HK-2 (cell line): ENCODE measurements around the gene NAA38.

Source experiments
- DNase-seq: peaks from one replicate; pipeline ENCODE4 v3.0.0-alpha.2; 2018; ENCODE audit not compliant: unreplicated experiment

Gene NAA38, protein sequence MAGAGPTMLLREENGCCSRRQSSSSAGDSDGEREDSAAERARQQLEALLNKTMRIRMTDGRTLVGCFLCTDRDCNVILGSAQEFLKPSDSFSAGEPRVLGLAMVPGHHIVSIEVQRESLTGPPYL

DNA sequence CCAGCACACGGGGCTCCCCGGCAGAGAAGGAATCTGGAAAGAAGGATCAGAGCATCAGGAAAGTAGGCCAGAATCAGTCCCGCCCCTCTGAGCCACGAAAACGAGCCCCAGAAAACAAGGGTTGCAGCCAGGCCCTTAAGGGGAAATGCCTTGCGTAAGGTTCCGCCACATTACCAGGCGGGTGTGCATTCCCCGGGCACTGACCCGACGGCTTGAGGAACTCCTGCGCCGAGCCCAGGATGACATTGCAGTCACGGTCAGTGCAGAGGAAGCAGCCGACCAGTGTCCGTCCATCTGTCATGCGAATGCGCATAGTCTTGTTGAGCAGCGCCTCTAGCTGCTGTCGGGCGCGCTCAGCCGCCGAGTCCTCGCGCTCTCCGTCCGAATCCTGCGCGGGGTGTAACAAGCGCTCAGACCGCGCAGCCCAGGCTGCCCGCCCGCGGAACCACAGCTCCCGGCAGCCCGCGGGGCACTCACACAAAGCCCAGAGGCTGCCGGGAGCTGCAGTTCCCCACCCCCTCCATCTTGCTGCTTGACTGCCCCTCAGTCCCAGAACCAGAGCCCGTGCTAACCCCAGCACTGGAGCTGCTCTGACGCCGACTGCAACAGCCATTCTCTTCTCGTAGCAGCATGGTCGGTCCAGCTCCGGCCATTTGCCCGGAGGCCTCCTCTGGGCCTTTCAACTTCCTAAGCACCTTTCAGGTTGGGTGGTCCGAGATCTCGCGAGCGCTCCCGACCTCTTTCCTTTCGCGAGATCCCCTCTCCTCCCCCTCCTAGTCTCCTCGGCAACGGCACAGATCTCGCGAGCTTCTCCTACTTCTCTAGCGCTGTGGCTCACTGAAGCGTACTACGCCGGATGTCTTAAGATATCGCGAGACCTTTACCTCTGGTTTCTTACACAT is at the start of gene NAA38:
TSS of gene NAA38 (minus strand) at position 749 of the 902 bp plus-strand sequence. CDS start at position 653, 96 bp downstream.
- DNase-seq, result peak; percentile 96

DNA sequence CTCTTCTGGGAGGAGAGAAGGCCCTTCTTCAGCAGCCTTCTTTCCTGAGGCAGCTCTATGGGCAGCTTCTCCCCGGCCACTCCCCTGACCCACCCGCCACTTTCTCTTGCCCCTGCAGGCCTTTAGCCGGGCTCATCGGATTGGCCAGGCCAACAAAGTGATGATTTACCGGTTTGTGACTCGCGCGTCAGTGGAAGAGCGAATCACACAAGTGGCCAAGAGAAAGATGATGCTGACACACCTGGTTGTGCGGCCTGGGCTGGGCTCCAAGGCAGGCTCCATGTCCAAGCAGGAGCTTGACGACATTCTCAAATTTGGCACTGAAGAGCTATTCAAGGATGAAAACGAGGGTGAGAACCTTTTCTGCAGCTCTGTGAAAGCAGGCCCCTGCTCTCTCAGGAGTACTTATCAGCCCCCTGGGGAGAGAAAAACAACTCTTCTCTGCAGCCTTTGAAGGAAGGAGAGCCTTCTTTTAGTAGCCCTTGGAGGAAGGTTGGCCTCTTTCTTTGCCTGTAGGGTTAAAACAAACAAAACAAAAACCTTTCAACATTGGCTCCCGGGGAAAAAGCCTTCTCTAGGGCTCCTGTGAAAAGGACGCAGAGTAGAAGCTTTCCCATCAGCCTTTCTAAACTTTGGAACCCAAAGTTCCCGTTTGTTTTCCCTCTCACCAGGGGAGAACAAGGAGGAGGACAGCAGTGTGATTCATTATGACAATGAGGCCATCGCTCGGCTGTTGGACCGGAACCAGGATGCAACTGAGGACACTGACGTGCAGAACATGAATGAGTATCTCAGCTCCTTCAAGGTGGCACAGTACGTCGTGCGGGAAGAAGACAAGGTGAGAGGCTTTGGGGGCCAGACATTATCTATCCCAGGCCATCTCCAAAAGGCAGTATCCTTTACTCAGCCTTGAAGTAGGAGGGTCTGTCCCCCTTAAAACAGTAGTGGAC is 46.1 kb upstream of the NAA38 start:
- DNase-seq, result no peak

DNA sequence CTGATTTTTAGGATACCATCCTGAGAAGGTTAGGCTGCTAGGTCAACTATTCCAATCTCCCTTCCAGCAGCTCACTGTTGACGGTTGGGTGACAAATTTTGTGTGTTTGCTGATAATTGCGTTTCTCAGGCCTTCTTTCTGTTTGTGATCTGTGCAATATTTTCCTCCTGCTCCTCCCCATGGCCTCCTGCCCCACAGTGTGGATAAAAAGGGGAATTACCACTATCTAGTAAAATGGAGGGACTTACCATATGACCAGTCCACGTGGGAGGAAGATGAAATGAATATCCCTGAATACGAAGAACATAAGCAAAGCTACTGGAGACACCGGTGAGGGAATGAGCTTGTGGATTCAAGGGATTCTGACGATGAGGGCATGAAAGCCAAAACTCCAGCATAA is 40.4 kb upstream of the NAA38 start:
- no peak for DNase-seq

DNA sequence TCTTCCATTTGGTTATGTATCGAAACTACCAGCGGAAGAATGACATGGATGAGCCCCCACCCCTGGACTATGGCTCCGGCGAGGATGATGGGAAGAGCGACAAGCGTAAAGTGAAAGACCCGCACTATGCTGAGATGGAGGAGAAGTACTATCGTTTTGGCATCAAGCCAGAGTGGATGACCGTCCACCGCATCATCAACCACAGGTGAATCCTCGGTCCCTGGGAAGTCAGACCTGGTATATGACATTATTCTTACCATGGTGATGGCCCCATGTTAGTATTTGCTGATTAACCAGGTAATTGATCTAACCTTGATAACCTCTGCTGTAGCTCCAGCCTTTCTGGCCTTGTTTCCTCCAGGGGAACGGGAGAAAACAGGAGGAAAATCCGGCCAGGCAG is 39.7 kb upstream of the NAA38 start:
- no peak for DNase-seq

DNA sequence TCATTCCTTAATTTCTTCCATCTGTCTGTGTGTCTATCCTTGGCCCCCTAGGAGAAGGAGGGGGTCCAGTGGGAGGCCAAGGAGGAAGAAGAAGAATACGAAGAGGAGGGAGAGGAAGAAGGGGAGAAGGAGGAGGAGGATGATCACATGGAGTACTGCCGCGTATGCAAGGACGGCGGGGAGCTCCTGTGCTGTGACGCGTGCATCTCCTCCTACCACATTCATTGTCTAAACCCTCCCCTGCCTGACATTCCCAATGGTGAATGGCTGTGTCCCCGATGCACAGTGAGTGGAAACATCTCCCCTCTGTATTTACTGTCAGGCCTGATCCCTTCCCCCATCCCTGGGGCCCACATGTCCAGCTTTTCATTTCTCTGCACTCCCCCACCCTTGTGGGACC is 37.5 kb upstream of the NAA38 start:
- DNase-seq, result no peak

DNA sequence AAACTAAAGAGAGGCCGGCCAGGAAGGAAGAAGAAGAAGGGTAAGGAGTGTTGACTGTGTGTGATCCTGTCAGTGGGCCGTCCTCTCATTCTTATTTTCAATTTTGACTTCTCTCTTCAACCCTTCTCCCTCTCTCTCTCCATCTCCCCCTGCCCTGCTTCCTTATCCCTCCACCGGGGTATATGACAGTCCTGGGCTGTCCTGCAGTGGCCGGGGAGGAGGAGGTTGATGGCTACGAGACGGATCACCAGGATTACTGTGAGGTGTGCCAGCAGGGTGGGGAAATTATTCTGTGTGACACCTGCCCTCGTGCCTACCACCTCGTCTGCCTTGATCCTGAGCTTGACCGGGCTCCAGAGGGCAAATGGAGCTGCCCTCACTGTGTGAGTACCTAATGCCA is 36.9 kb upstream of the NAA38 start:
- DNase-seq, result no peak

DNA sequence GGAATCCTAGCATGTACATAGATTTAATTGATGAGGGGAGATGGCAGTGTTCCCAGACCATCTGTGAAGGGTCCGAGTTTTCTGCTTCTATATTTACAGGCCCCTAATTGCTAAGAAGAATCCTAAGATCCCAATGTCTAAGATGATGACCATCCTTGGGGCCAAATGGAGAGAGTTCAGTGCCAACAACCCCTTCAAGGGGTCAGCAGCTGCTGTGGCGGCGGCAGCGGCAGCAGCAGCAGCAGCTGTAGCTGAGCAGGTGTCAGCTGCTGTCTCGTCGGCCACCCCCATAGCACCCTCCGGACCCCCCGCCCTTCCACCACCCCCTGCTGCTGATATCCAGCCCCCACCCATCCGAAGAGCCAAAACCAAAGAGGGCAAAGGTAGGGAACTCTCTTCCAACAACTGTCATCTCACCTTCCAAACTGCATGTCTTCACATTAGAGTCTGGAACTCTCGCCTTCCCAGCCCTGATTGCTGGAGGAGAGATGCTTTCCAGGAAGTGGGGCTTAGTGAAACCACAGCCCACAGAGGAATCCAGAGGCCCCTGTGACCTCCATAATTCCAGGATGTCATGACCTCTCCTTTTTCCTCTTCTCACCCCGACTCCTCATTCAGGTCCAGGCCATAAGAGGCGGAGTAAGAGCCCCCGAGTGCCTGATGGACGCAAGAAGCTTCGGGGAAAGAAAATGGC is 36.0 kb upstream of the NAA38 start:
- no peak for DNase-seq

DNA sequence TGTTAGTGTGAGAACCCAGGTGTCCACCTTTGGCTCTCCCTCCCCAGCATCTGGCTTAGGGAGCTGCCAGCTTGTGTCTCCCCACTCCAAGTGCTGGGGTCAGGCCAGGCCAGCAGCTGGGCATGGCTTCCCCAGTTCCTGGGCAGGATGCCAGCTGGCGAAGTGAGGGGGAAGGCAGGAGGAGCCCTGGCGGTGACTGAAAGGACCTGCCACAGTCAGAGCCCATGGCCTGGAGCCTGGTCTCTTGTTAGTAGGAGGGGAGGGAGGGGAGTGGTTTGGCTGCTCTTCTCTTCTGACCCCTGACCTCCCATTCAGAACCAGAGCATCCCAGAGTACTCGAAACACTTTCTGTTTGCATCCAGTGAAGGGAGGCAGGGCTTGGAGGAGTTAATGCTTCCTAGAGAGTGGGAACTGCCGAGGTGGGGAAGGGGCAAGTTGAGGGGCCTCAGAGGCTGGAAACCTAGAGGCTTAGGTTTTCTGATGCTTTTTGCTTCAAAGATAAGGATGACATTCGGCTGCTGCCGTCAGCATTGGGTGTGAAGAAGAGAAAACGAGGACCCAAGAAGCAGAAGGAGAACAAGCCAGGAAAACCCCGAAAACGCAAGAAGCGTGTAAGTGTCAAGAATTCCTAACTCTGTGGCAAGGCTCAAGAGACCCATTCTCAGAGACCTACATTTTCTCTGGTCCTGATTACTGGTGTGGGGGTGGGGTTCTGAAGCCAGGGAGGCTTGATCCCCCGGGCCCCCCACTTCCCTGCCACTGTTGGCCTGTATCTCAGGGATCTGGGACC is 32.0 kb upstream of the NAA38 start:
- peak; percentile 89 for DNase-seq

DNA sequence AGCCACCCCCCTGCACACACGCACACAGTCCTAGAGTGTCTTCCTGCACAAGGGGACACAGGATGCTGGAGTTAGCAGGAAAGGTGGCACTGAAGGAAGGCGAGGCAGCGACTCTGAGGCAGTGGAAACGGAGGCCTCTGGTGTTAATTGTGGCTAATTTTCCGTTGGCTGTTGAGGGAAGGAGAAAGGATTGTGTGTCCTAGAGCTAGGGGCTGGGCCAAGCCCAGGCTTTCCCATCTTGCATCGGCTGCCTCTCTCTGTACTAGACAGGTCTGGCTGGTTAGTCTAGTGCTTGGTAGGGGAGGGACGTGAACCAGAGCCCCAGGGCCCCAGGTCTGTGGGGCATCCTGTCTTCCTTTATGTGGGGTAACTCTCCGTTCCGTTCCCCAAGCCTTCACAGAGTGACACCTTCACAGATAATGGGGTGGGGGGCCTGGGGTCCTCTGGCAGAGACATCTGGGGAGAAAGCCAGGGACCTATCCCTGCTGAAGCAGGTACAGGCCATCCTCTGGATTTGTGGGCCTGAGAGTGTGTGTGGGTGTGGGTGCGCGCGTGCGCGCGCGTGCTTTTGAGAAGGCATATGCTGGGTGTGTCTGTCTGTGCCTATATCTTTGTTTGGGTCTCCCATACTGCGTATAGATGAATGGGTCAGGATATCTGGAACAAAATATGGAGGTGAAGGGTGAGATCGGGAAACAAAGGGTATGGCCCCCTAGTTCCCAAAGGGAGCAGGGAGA is 31.0 kb upstream of the NAA38 start, which contains the start of gene CHD3:
TSS of gene CHD3 (plus strand) at position 606 of the 737 bp plus-strand sequence. CDS start 212 bp downstream, outside the sequence.
- no peak for DNase-seq

DNA sequence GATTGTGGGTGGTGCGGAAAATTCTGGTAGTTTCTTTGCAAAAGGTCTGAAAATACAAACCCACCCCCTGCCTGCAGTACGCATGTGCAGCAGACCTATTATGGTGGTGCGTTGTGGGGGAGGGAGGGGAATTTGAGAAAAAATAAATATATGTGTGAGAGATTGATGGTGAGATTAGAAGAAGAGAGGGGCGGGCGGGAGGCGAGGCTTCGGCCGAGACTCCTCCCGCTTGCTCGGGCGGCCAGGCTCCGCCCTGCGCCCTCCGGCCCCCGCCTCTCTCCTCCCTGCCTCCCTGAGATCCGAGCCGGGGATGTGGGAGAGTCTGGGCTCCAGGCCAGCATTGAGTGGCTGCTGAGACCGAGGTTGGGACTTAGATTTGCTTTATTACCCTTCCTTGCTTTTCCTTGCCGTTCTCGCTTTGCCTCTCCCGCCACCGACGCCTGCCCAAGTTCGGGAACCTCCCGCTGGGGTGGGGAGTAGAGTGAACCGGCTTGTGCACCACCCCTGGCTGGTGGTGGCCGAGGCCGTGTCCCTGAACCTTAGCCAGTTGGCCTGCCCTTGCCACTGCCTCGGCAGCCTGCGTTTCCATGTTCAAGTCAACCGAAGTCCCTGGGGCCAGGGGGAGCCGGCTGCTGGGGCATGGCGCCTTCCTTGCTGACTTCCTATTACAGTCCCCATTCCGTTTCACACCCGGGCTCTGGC is 30.3 kb upstream of the NAA38 start:
- DNase-seq, result peak; percentile 89

DNA sequence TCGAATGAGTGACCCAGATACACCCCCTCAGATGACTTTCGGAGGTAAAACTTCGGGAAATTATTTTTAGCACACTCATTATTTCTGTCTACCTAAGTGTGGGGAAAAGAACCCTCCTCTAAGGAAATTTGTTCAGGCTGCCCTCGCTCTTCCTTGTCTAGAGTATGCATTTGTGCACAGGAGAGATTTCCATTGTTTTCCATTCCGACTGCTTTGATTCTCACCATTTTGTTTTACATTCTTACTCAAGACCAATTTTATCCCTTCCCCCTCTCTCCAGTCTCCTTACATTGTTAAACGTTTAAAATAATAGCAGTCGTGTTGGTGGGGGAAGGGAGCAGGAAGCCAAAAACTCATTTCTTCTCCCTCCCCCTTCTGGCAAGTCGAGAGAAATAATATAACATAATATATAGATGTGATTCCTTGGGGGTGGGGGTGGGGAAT is 29.7 kb upstream of the NAA38 start:
- DNase-seq, result no peak

DNA sequence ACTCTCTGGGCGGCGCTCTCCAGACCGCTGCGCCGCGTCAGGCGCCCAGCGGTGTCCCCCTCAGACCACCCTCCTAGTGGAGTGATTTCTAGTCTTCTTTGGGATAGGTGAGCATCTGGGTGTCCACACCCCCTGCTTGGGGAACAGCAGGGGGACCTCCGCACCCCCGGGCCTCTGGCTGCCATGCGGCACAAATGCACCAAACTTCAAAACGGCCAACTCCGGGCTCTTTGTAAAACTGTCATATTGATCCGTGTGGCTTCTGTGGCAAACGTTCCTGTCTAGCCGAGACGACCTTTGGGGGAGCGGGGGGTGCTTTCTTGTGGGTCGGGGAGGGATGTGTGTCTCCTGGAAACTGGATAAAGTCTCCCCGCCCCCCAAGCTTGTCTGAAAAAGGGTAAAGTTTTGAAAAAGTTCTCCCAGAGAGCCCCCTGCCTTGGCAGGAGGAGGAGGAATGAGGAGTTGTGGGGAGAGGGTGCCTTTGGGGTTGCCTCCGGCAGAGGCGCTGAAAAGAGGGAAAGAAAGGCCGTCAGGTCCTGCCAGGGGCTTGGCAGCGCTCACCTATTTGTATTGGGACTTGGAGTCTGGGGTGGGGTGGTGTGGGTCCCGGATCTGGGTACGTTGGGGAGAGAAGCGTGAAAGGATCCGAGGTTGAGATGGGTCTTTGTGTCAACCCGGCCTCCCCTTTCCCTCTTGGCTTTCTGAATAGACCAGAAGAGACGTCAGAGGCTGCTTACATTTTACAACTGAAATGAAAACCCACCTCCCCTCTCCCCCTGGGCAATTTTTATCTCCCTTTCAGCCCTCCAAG is 29.1 kb upstream of the NAA38 start:
- peak; percentile 35 for DNase-seq

DNA sequence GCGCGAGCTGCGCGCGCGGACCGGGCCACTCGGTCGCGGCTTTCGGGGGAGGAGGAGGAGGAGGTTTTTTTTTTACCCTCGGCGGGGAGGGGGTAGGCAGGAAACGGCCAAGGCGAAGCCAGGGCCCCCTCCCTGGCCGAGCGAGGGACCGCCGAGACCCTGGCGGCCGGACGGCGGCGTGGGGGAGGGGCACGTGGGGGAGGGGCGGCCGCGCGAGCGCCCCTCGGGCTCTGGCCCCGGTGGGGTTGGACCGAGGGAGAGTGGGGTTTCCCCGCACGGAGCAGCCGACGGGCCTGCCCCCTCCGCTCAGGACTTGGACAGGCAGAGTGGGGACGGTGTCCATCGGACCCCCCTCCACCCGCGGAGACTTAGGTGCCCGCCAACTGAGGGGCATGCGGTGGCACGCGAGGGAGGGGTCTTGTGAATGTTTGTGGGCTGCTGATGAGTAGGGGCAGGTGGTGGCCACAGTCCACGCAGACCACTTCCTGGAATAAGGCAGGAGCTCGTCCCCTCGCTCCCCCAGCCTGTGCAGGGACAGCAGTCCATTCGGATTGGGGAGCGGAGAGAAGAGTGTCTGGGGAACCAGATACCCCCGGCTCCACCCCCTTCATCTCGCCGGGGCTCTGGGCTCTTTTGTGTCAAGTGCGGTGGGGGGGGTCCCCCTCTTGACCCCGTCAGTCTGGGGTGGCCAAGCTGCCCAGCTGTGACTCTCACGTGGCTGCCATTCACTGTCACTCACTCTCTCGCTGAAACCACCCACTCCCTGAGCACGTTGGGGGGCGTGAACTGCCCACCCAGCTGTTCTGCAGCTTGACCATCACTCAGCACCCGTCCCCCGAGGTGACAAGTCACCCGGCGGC is 28.2 kb upstream of the NAA38 start:
- DNase-seq, result peak; percentile 50

DNA sequence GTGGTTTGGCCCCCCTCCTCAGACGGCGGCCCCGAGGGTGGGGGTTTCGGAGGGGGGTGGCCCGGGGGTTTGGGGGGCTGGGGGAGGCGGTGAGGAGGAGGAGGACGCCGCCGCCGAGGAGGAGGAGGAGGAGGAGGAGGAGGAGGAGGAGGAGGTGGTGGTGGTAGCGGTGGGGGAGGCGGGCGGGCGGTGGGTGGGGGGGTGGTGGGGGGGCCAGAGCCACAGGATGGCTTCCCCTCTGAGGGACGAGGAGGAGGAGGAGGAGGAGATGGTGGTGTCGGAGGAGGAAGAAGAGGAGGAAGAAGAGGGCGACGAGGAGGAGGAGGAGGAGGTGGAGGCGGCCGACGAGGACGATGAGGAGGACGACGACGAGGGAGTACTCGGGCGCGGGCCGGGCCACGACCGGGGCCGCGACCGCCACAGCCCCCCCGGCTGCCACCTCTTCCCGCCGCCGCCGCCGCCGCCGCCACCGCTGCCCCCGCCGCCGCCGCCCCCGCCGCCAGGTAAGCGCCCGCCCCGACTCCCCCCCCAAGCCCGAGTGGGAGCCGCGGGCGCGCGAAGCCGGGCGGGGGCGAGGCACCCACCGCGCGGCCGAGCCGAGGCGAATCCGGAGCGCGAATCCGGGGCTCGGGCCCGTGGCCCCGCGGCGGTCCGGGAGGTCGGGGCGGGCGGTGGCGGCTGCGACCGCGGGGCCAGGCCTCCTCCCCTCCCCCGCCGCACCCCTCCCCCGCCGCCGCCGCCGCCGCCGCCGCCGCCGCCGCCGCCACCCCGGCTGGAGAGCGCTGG is 27.4 kb upstream of the NAA38 start:
- DNase-seq, result peak; percentile 51

DNA sequence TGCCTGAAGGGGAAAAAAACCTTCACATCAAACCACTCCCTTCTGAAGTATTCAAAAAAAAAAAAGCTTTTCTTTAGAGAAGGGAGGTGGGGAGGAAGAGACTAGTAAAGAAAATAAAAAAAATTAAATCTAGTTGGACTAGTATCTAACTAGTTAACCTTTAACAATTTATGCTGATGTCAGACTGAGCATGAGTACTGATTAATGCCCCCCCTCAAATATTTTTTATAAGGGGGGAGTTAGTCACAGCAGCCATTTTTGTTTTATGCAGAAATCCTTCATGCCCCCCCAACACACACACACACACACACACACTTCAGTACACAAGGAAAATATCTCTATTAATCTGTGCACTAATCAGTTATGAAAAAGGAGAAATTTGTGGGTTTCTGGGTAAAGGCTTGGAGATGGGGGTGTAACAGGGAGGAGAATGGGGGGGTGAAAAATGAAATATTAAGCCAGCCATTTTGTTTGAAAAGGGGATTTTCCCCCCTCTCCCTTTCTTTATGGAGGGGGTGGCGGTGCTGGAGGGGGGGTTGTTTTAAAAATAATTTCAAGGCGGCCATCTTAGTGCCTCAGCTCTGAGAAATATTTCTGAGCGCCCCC is 26.5 kb upstream of the NAA38 start:
- DNase-seq, result no peak

DNA sequence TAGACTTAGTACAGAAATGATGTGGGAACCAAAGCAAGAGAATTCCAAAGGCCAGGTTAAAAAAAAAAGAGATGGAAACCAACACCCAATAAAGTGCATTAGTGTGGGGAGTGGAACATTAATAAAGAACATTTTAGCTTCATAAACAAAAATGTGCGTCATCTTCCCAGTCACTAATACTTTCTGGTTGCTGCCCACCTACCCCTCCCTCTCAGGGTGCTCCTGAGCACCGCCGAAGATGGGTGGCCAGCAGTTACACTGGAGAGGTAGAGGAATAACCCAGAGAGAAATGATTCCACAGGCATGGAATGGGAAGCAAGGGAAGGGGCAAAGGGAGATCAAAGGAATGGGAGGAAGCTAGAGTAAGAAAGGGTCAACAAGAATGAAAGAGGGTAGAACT is 25.3 kb upstream of the NAA38 start:
- DNase-seq, result no peak
